ENCODE measurements around the gene KAT5.

GRCh38 chr11:65700399-65700798, 11.7 kb upstream of the KAT5 start:
- TF ChIP-seq CTCF (IDR thresholded peaks at IDR 0.05) (no peak), EP300 (IDR thresholded peaks at IDR 0.05) (no peak), POLR2A (IDR thresholded peaks at IDR 0.05; ENCODE audit: low read depth) (no peak), POLR2AphosphoS5 (IDR thresholded peaks at IDR 0.05) (no peak)
